GM12865 (cell line): ENCODE measurements around the gene HTRA2.
"Not testable (repeated sequence)": the region's sequence is repeated elsewhere in the genome, so short reads cannot be mapped to it uniquely, and the experiment has no call there.

Source experiments
- DNase-seq: peaks from one replicate; pipeline ENCODE4 v3.0.0; 2010; ENCODE audit warnings: low read depth
- H3K4me3 ChIP-seq: 2 replicates; pipeline ENCODE4 v1.5.1; 2011; ENCODE audit warnings: mild to moderate bottlenecking, low read depth, low read length, control low read depth
- CTCF ChIP-seq: IDR thresholded peaks from 2 replicates; pipeline ENCODE4 v1.5.1; 2011; ENCODE audit warnings: low read length, control low read depth, low read depth, inconsistent platforms; ENCODE audit not compliant: insufficient read depth; ENCODE audit errors: missing control alignments

HTRA2 gene

GRCh38 chr2:74529357-74530238, at the start of gene HTRA2, which contains the start of gene AUP1:
Gene HTRA2, plus strand, starts transcription at chr2:74529933. Its CDS starts 74 bp downstream, at chr2:74530007.
Gene AUP1, minus strand, starts transcription at chr2:74529706. Its CDS starts 77 bp downstream, at chr2:74529629.
- no peak for TF ChIP-seq CTCF
- peak within 1 kb of the TSS; percentile 95 for H3K4me3 ChIP-seq
- DNase-seq: peak; percentile 100

GRCh38 chr2:74481431-74481830, 48.3 kb upstream of the HTRA2 start:
- DNase-seq: no peak
- no peak for TF ChIP-seq CTCF
- H3K4me3 ChIP-seq: peak overlapping the region; percentile 90

DNA sequence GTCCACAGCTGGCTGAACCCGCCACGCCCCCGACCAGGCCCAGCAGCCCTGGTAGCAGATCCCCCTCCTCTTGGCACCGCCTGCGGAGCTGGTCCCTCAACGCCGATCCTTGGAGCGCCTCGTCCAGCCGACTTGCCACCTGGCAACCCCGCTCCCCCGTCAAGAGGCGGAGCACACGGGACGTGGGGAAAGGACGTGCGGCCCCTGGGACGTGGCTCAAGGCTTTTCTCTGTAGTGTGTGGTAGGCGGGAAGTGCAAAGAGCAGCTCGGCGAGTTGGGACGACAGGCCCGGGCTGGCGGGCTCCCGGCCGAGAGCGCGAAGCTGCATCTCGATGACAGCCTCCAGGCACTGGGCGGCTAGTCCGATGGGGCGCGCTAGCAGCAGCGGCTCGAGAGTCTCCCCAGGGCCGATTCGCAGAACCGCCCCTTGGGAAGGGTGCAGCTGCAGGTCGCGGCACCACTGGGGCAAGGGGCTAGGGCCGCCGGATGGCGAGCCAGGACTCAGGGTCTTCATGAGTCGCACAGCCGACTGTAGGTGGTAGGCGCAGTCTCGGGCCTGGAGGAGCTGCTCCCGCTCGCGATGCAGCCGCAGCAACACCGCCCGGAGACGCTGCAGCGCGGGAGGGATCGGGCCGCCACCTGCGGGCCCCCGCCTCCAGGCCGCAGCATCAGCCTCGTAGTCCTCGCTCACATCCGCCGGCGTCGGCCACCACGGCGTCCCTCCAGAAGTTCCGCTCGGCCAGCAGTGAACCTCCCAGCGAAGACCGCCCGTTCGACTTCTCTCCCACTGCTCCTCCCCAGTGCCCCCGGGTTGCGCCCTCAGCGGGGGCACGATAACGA, 47.6 kb upstream of the HTRA2 start:
- H3K4me3 ChIP-seq: peak overlapping the region; percentile 90
- peak; percentile 81 for DNase-seq
- no peak for TF ChIP-seq CTCF

- DNase-seq: peak; percentile 96
- peak within 1 kb of the TSS; percentile 90 for H3K4me3 ChIP-seq
- peak; percentile 95 for TF ChIP-seq CTCF
Observed at GRCh38 chr2:74482801-74483674, 46.7 kb upstream of the HTRA2 start, which contains the start of the genes CCDC142 and TTC31. Gene CCDC142, minus strand, starts transcription at chr2:74482998. Its CDS starts 161 bp downstream, at chr2:74482837. Gene TTC31, plus strand, starts transcription at chr2:74483081. Its CDS starts 15 bp downstream, at chr2:74483096.

- H3K4me3 ChIP-seq: peak overlapping the region; percentile 90
- DNase-seq: not testable (repeated sequence)
Observed at GRCh38 chr2:74483675-74484164, 46.0 kb upstream of the HTRA2 start.

- no peak for DNase-seq
- H3K4me3 ChIP-seq: no peak overlapping the region
- TF ChIP-seq CTCF: no peak
Observed at GRCh38 chr2:74486141-74486540, 43.6 kb upstream of the HTRA2 start.
